Measurements from ENCODE around the gene ADGRG1. TPM values are rescaled to one million over a fixed set of nuclear protein-coding genes. Genes with fewer than 3 reads are reported as not detected.
A peak's percentile ranks its signal among the peaks of the same experiment; 100 is the strongest.

ADGRG1 gene
- total and polyA plus RNA-seq, 5 donors: 10.2 to 24.1 (median 16.2) TPM

GRCh38 chr16:57682809-57683635, 54.6 kb downstream of the ADGRG1 start:
- intact Hi-C loops (cut with DNase I): no loop called here
- no peaks in the 10 kb centered on the region for H3K27me3 ChIP-seq (ENCODE audit: control insufficient read depth, insufficient read depth)

GRCh38 chr16:57683636-57684545, 55.5 kb downstream of the ADGRG1 start:
- ATAC-seq: no peak
- Histone ChIP-seq H3K4me3 (ENCODE audit: low read length) (no peak overlapping the region), H3K4me1 (ENCODE audit: control insufficient read depth, insufficient read depth, low read length) (no peaks in the 10 kb centered on the region), H3K9me3 (ENCODE audit: control insufficient read depth, low read length) (no peaks in the 10 kb centered on the region), H3K27ac (ENCODE audit: low read length) (no peak overlapping the region), H3K27me3 (ENCODE audit: control insufficient read depth, insufficient read depth) (no peaks in the 10 kb centered on the region)
- intact Hi-C loops (cut with DNase I): no loop called here
- DNase-seq: no peak
- WGBS: 87% methylated on average over 18 of the region's 18 CpGs

More at GRCh38 chr16:57682809-57683635, 54.6 kb downstream of the ADGRG1 start:
- H3K4me1 ChIP-seq (ENCODE audit: control insufficient read depth, insufficient read depth, low read length): no peaks in the 10 kb centered on the region
- no peak for DNase-seq
- no peaks in the 10 kb centered on the region for H3K9me3 ChIP-seq (ENCODE audit: control insufficient read depth, low read length)
- 89% methylated on average over 11 of the region's 11 CpGs for WGBS
- H3K4me3 ChIP-seq (ENCODE audit: low read length): no peak overlapping the region
- H3K27ac ChIP-seq (ENCODE audit: low read length): no peak overlapping the region
- no peak for ATAC-seq

GRCh38 chr16:57684626-57685358, 56.4 kb downstream of the ADGRG1 start:
- Histone ChIP-seq H3K4me3 (ENCODE audit: low read length) (no peak overlapping the region), H3K4me1 (ENCODE audit: control insufficient read depth, insufficient read depth, low read length) (no peaks in the 10 kb centered on the region), H3K27me3 (ENCODE audit: control insufficient read depth, insufficient read depth) (no peaks in the 10 kb centered on the region), H3K27ac (ENCODE audit: low read length) (no peak overlapping the region), H3K9me3 (ENCODE audit: control insufficient read depth, low read length) (no peaks in the 10 kb centered on the region)
- 98% methylated on average over 8 of the region's 8 CpGs for WGBS
- no peak for DNase-seq
- ATAC-seq: no peak
- intact Hi-C loops (cut with DNase I): no loop called here

- WGBS: 87% methylated on average over 11 of the region's 11 CpGs
Observed at GRCh38 chr16:57685633-57686032, 57.2 kb downstream of the ADGRG1 start.

GRCh38 chr16:57686577-57686976, 58.1 kb downstream of the ADGRG1 start:
- 89% methylated on average over 4 of the region's 4 CpGs for WGBS
- no peaks in the 10 kb centered on the region for H3K9me3 ChIP-seq (ENCODE audit: control insufficient read depth, low read length)
- no peaks in the 10 kb centered on the region for H3K27me3 ChIP-seq (ENCODE audit: control insufficient read depth, insufficient read depth)
- intact Hi-C loops (cut with DNase I): no loop called here
- DNase-seq (no peak), ATAC-seq (no peak)
- no peaks in the 10 kb centered on the region for H3K4me1 ChIP-seq (ENCODE audit: control insufficient read depth, insufficient read depth, low read length)
- H3K27ac ChIP-seq (ENCODE audit: low read length): no peak overlapping the region
- no peak overlapping the region for H3K4me3 ChIP-seq (ENCODE audit: low read length)

More at GRCh38 chr16:57685633-57686032, 57.2 kb downstream of the ADGRG1 start:
- Histone ChIP-seq H3K4me1 (ENCODE audit: control insufficient read depth, insufficient read depth, low read length) (no peaks in the 10 kb centered on the region), H3K4me3 (ENCODE audit: low read length) (no peak overlapping the region), H3K27ac (ENCODE audit: low read length) (no peak overlapping the region), H3K9me3 (ENCODE audit: control insufficient read depth, low read length) (no peaks in the 10 kb centered on the region), H3K27me3 (ENCODE audit: control insufficient read depth, insufficient read depth) (no peaks in the 10 kb centered on the region)
- ATAC-seq (no peak), DNase-seq (no peak)
- intact Hi-C loops (cut with DNase I): no loop called here

- no peaks in the 10 kb centered on the region for H3K9me3 ChIP-seq (ENCODE audit: control insufficient read depth, low read length)
- no peak overlapping the region for H3K27ac ChIP-seq (ENCODE audit: low read length)
- 88% methylated on average over 3 of the region's 3 CpGs for WGBS
Observed at GRCh38 chr16:57687363-57687929, 59.0 kb downstream of the ADGRG1 start.

GRCh38 chr16:57688487-57688986, 60.1 kb downstream of the ADGRG1 start:
- Histone ChIP-seq H3K27me3 (ENCODE audit: control insufficient read depth, insufficient read depth) (no peaks in the 10 kb centered on the region), H3K4me1 (ENCODE audit: control insufficient read depth, insufficient read depth, low read length) (no peaks in the 10 kb centered on the region), H3K4me3 (ENCODE audit: low read length) (no peak overlapping the region), H3K27ac (ENCODE audit: low read length) (no peak overlapping the region), H3K9me3 (ENCODE audit: control insufficient read depth, low read length) (no peaks in the 10 kb centered on the region)
- no peak for DNase-seq
- intact Hi-C loops (cut with DNase I): no loop called here
- 77% methylated on average over 4 of the region's 4 CpGs for whole genome bisulfite sequencing
- peak in 1 of 2 donors; percentile 12 for ATAC-seq

More at GRCh38 chr16:57687363-57687929, 59.0 kb downstream of the ADGRG1 start:
- Histone ChIP-seq H3K27me3 (ENCODE audit: control insufficient read depth, insufficient read depth) (no peaks in the 10 kb centered on the region), H3K4me1 (ENCODE audit: control insufficient read depth, insufficient read depth, low read length) (no peaks in the 10 kb centered on the region), H3K4me3 (ENCODE audit: low read length) (no peak overlapping the region)
- DNase-seq (no peak), ATAC-seq (no peak)
- intact Hi-C loops (cut with DNase I): no loop called here

- Histone ChIP-seq H3K4me3 (ENCODE audit: low read length) (no peak overlapping the region), H3K9me3 (ENCODE audit: control insufficient read depth, low read length) (no peaks in the 10 kb centered on the region), H3K27me3 (ENCODE audit: control insufficient read depth, insufficient read depth) (no peaks in the 10 kb centered on the region), H3K4me1 (ENCODE audit: control insufficient read depth, insufficient read depth, low read length) (no peaks in the 10 kb centered on the region), H3K27ac (ENCODE audit: low read length) (no peak overlapping the region)
- peak in 1 of 2 donors; percentile 16 for ATAC-seq
- WGBS: 40% methylated on average over 15 of the region's 15 CpGs
- intact Hi-C loops (cut with DNase I): no loop called here
- DNase-seq: no peak
Observed at GRCh38 chr16:57688987-57689761, 60.7 kb downstream of the ADGRG1 start.

- WGBS: 34% methylated on average over 13 of the region's 13 CpGs
- no peak for DNase-seq
- H3K27me3 ChIP-seq (ENCODE audit: control insufficient read depth, insufficient read depth): no peaks in the 10 kb centered on the region
- no peak overlapping the region for H3K4me3 ChIP-seq (ENCODE audit: low read length)
- intact Hi-C loops (cut with DNase I): no loop called here
- ATAC-seq: no peak
- no peak overlapping the region for H3K27ac ChIP-seq (ENCODE audit: low read length)
- H3K4me1 ChIP-seq (ENCODE audit: control insufficient read depth, insufficient read depth, low read length): no peaks in the 10 kb centered on the region
- no peaks in the 10 kb centered on the region for H3K9me3 ChIP-seq (ENCODE audit: control insufficient read depth, low read length)
Observed at GRCh38 chr16:57689762-57690558, 61.5 kb downstream of the ADGRG1 start.
